Nephron (organoid): ENCODE measurements around the gene TNFSF8.

Experiments
- H3K27ac Mint-ChIP-seq, 3 experiments: 2 replicates each; pipeline ENCODE4 v1.8.0; 2020; ENCODE audit warnings: mixed read lengths in 3 of 3, mild to moderate bottlenecking in 2 of 3, moderate library complexity in 1 of 3
- H3K27me3 Mint-ChIP-seq: 2 replicates; pipeline ENCODE4 v1.8.0; 2021; ENCODE audit warnings: low read depth, mild to moderate bottlenecking, moderate library complexity, mixed read lengths
- H3K36me3 Mint-ChIP-seq: 2 replicates; pipeline ENCODE4 v1.8.0; 2020; ENCODE audit warnings: low read depth, mixed read lengths
- H3K4me1 Mint-ChIP-seq: 2 replicates; pipeline ENCODE4 v1.8.0; 2020; ENCODE audit warnings: mixed read lengths
- H3K4me3 Mint-ChIP-seq, 3 experiments: 2 replicates each; pipeline ENCODE4 v1.8.0; 2020; ENCODE audit warnings: mild to moderate bottlenecking in 3 of 3, mixed read lengths in 3 of 3, moderate library complexity in 2 of 3
- H3K9me3 Mint-ChIP-seq: 2 replicates; pipeline ENCODE4 v1.8.0; 2020; ENCODE audit warnings: mixed read lengths
- TF ChIP-seq, protein P1 (sequence below), 3 experiments: fragments of 200-600 bp; sonication (generic); IDR thresholded peaks; one replicate each; pipeline ENCODE4 v1.5.0; 2021; ENCODE audit warnings: antibody characterized with exemption in 3 of 3; ENCODE audit not compliant: unreplicated experiment in 3 of 3

TNFSF8 gene

DNA sequence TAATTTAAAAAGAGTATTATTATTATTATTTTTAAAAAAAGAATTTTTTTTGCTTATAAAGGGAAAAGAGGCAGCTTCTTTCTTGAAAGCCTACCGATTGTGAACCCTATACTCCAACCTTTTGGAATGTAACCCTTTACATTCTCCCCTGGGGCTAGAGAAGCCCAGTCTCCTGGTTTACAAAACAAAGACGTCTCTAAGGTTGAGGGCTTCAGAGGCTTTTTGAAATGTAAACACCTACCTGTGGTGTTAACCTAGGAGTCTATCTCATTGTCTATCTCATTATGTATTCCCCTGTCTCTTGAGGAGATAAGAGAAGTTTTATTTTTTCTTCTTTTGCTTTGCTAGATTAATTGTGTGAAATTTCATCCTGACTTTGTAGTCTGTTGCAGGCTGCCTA is 4.7 kb downstream of the TNFSF8 start:
- TF ChIP-seq, protein P1, sequence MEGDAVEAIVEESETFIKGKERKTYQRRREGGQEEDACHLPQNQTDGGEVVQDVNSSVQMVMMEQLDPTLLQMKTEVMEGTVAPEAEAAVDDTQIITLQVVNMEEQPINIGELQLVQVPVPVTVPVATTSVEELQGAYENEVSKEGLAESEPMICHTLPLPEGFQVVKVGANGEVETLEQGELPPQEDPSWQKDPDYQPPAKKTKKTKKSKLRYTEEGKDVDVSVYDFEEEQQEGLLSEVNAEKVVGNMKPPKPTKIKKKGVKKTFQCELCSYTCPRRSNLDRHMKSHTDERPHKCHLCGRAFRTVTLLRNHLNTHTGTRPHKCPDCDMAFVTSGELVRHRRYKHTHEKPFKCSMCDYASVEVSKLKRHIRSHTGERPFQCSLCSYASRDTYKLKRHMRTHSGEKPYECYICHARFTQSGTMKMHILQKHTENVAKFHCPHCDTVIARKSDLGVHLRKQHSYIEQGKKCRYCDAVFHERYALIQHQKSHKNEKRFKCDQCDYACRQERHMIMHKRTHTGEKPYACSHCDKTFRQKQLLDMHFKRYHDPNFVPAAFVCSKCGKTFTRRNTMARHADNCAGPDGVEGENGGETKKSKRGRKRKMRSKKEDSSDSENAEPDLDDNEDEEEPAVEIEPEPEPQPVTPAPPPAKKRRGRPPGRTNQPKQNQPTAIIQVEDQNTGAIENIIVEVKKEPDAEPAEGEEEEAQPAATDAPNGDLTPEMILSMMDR (IDR thresholded peaks at IDR 0.05; ENCODE audit: unreplicated experiment in 3 of 3) = no peak
- H3K4me1 Mint-ChIP-seq = no peaks in the 10 kb centered on the region
- no peak overlapping the region for H3K27ac Mint-ChIP-seq
- peaks cover 18% of the 10 kb centered on the region for H3K27me3 Mint-ChIP-seq
- no peak overlapping the region for H3K4me3 Mint-ChIP-seq
- no peaks in the 10 kb centered on the region for H3K36me3 Mint-ChIP-seq
- H3K9me3 Mint-ChIP-seq = no peaks in the 10 kb centered on the region

DNA sequence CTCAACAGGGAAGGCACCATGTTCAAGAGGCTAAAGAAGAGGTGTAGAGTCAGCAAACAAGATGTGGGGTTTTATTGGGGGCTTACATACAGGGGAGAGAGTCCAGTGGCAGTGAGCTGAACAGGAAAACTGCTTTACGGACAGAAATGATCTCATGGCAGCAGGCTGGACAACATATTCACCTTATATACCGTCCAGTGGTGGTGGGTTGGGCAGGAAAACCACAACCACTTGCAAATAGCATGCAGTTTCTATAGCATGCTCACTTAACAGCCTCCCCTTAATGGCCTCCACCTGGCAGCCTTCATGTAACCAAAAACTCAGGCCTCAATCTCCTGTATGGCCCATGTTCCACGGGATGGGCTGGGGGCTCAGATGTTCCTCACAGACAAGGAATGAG is 5.4 kb downstream of the TNFSF8 start:
- H3K4me3 Mint-ChIP-seq = no peak overlapping the region
- no peak overlapping the region for H3K27ac Mint-ChIP-seq
- H3K4me1 Mint-ChIP-seq = no peaks in the 10 kb centered on the region
- H3K9me3 Mint-ChIP-seq = no peaks in the 10 kb centered on the region
- H3K27me3 Mint-ChIP-seq = peaks cover 21% of the 10 kb centered on the region
- no peaks in the 10 kb centered on the region for H3K36me3 Mint-ChIP-seq
- TF ChIP-seq, protein P1 (IDR thresholded peaks at IDR 0.05; ENCODE audit: unreplicated experiment in 3 of 3) = no peak

DNA sequence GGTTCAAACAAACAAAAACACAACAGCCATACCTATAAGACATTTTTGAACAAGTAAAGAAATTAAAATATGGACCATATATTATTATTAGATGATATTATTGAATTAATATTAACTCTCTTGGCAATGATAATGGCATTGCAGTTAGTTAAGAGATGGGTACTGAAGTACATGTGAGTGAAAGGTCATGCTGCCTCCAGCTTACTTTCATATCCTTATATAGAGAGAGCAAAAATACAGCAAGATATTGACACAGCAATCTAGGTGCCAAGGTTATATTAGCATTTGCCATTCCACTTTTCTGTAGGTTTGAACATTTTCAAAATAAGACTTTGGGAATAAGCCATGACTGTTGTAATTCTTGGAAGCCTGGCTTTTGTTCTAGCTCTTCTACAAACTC is 6.1 kb downstream of the TNFSF8 start:
- Mint-ChIP-seq H3K4me1 (no peaks in the 10 kb centered on the region), H3K27ac (no peak overlapping the region), H3K36me3 (no peaks in the 10 kb centered on the region), H3K27me3 (peaks cover 22% of the 10 kb centered on the region), H3K9me3 (no peaks in the 10 kb centered on the region), H3K4me3 (no peak overlapping the region)
- TF ChIP-seq, protein P1 (IDR thresholded peaks at IDR 0.05; ENCODE audit: unreplicated experiment in 3 of 3) = no peak

DNA sequence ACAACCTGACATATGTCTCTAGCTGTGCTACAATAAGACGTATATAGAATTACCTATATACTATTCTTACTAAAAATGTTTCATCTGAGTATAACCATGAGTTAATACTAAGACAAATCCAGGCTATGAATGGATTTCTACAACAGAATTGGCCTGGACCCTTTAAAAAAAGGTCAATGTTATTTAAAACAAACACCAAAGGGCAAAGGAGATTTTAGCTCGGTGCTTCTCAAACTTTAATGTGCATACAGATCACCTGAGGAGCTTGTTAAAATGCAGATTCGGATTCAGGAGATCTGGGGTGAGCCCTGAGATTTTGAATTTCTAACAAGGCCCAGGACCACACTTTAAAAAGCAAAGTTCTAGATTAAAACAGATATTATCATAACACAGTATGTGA is 6.5 kb downstream of the TNFSF8 start:
- no peaks in the 10 kb centered on the region for H3K9me3 Mint-ChIP-seq
- H3K36me3 Mint-ChIP-seq = no peaks in the 10 kb centered on the region
- no peak overlapping the region for H3K27ac Mint-ChIP-seq
- peaks cover 22% of the 10 kb centered on the region for H3K27me3 Mint-ChIP-seq
- no peak overlapping the region for H3K4me3 Mint-ChIP-seq
- H3K4me1 Mint-ChIP-seq = no peaks in the 10 kb centered on the region
- TF ChIP-seq, protein P1 (IDR thresholded peaks at IDR 0.05; ENCODE audit: unreplicated experiment in 3 of 3) = no peak

DNA sequence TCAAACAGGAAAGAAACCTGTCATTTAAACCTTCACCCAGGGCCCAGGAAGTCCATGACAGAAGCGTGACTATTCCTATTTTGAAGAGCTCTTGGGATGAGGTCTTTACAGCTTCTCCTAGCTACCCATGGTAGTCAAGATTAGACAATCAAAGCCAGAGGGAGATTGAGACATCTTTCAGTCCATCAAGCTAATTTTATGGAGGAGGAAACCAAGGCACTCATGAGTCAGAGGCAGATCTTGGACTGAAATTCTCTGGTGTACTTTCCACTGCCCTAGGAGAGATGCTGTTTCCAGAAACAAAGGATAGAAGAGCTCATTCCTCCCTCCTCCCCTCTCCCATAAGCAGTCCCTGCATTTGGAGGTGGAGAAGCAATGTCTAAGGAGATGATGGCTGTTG is 9.2 kb downstream of the TNFSF8 start:
- Mint-ChIP-seq H3K4me3 (no peak overlapping the region), H3K27ac (no peak overlapping the region), H3K27me3 (peaks cover 29% of the 10 kb centered on the region), H3K9me3 (no peaks in the 10 kb centered on the region), H3K36me3 (no peaks in the 10 kb centered on the region), H3K4me1 (no peaks in the 10 kb centered on the region)
- TF ChIP-seq, protein P1 (IDR thresholded peaks at IDR 0.05; ENCODE audit: unreplicated experiment in 3 of 3) = no peak

DNA sequence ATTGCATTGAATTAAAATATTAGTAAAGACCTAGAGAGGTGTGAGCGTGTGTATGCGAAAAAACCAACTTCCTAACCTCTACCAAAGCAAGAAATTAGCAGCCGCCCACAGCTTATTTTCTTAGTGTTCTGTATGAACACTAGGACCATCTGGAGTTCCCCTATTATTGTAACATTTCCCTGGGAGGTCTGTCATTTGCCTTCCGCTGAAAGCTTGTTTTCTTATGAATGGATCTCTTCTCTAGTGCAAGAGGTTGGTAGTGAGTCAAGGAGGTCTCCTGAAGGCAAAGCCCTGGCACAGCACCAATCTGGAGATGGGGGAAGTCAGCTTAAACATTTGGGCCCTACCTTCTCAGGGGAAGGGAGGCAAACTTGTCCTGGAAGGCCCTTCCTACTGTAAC is 10.8 kb downstream of the TNFSF8 start:
- H3K27ac Mint-ChIP-seq = peak overlapping the region in 1 of 3 experiments; percentile 48
- H3K27me3 Mint-ChIP-seq = peaks cover 18% of the 10 kb centered on the region
- H3K4me3 Mint-ChIP-seq = no peak overlapping the region
- TF ChIP-seq, protein P1 (IDR thresholded peaks at IDR 0.05; ENCODE audit: unreplicated experiment in 3 of 3) = no peak
- peaks cover 5% of the 10 kb centered on the region for H3K4me1 Mint-ChIP-seq
- no peaks in the 10 kb centered on the region for H3K9me3 Mint-ChIP-seq
- H3K36me3 Mint-ChIP-seq = no peaks in the 10 kb centered on the region
